Measurements from ENCODE around the gene MT2A.

MT2A gene

GRCh38 chr16:56631832-56632155 is 23.4 kb downstream of the MT2A start:
- TF ChIP-seq, protein P1, sequence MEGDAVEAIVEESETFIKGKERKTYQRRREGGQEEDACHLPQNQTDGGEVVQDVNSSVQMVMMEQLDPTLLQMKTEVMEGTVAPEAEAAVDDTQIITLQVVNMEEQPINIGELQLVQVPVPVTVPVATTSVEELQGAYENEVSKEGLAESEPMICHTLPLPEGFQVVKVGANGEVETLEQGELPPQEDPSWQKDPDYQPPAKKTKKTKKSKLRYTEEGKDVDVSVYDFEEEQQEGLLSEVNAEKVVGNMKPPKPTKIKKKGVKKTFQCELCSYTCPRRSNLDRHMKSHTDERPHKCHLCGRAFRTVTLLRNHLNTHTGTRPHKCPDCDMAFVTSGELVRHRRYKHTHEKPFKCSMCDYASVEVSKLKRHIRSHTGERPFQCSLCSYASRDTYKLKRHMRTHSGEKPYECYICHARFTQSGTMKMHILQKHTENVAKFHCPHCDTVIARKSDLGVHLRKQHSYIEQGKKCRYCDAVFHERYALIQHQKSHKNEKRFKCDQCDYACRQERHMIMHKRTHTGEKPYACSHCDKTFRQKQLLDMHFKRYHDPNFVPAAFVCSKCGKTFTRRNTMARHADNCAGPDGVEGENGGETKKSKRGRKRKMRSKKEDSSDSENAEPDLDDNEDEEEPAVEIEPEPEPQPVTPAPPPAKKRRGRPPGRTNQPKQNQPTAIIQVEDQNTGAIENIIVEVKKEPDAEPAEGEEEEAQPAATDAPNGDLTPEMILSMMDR (IDR thresholded peaks at IDR 0.05; ENCODE audit: low read depth, low read length) = no peak
- peak overlapping the region; percentile 39 to 47 for H3K4me3 ChIP-seq (replicated peaks in 1 of 2; ENCODE audit: low read depth in 2 of 2, low read length in 2 of 2)
- no peak for DNase-seq (ENCODE audit: low read depth in 2 of 2)

DNA sequence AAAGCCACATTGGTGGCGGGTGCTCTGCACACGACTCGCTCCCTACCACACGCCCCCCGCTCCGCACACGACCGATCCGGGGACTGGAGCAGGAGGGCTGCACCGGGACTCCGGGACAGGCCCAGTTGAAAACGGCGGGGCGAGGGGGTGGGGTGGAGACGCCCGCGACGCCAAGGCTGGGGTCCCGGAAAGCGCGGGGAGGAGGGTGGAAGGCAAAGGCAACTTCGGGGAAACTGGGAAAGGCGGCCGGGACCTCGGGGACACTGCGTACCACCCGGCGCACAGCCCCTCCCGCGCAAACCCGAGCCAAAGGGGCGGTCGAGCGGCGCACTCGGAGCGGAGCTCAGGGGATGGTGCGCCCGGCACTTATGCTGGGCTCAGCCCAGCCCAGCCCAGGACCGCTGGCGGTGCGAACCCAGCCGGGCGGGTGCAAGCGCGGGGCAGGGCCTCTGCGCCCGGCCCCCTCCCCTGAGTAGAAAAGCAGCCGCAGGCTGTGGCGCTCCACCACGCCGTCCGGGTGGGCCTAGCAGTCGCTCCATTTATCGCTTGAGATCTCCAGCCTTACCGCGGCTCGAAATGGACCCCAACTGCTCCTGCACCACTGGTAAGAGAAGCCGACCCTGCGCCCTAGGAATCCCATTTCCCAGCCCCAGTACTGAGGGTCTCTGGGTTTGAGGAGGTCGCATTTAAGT is 23.9 kb downstream of the MT2A start, which contains the start of gene MT1M:
Gene MT1M, plus strand, starts transcription at position 504 of the 692 bp plus-strand sequence. Its CDS starts 73 bp downstream, at position 577.
- DNase-seq (ENCODE audit: low read depth in 2 of 2) = no peak

DNA sequence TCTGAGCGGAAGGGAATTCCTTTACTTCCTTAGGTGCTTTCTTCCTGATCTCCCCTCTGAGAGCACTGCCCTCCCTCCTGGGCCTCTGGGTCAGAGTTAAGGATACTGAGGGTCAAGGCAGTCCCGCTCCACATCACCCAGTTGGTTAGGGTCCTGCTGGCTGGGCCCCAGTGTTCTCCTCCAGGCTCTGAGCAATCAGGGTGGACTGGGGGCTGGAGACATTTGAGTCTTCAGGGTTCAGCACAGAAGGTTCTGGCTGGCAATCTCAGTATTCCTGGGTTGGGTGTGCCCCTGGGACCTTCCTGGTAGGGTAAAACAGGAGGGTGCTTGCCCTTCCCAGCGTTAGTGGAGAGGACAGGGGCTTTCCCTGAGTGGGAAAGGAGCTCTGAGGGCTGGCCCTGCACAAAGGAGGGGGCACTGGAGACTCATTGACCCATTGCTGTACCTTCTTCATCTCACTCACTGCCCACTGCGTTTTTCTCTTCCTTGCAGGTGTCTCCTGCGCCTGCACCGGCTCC is 24.5 kb downstream of the MT2A start:
- TF ChIP-seq, protein P1 (IDR thresholded peaks at IDR 0.05; ENCODE audit: low read depth, low read length) = no peak
- DNase-seq (ENCODE audit: low read depth in 2 of 2) = no peak
- H3K4me3 ChIP-seq (replicated peaks in 1 of 2; ENCODE audit: low read depth in 2 of 2, low read length in 2 of 2) = peak overlapping the region in 1 of 2 donors; percentile 47

More for the DNA sequence above, 23.9 kb downstream of the MT2A start, which contains the start of gene MT1M:
- TF ChIP-seq, protein P1 (IDR thresholded peaks at IDR 0.05; ENCODE audit: low read depth, low read length) = no peak
- peak within 1 kb of the TSS; percentile 39 to 47 for H3K4me3 ChIP-seq (replicated peaks in 1 of 2; ENCODE audit: low read depth in 2 of 2, low read length in 2 of 2)

- DNase-seq (ENCODE audit: low read depth in 2 of 2) = no peak
- TF ChIP-seq, protein P1 (IDR thresholded peaks at IDR 0.05; ENCODE audit: low read depth, low read length) = no peak
- no peak overlapping the region for H3K4me3 ChIP-seq (replicated peaks in 1 of 2; ENCODE audit: low read depth in 2 of 2, low read length in 2 of 2)
Measured at GRCh38 chr16:56633535-56633934, 25.2 kb downstream of the MT2A start.

GRCh38 chr16:56634715-56635440 is 26.5 kb downstream of the MT2A start:
- DNase-seq (ENCODE audit: low read depth in 2 of 2) = no peak
- peak overlapping the region in 1 of 2 donors; percentile 29 for H3K4me3 ChIP-seq (replicated peaks in 1 of 2; ENCODE audit: low read depth in 2 of 2, low read length in 2 of 2)
- TF ChIP-seq, protein P1 (IDR thresholded peaks at IDR 0.05; ENCODE audit: low read depth, low read length) = no peak

GRCh38 chr16:56635441-56635967 is 27.1 kb downstream of the MT2A start:
- no peak for DNase-seq (ENCODE audit: low read depth in 2 of 2)
- TF ChIP-seq, protein P1 (IDR thresholded peaks at IDR 0.05; ENCODE audit: low read depth, low read length) = no peak
- peak overlapping the region in 1 of 2 donors; percentile 29 for H3K4me3 ChIP-seq (replicated peaks in 1 of 2; ENCODE audit: low read depth in 2 of 2, low read length in 2 of 2)

Data from cardiac fibroblast (primary cell).